Large intestine (tissue), 3 donors: Measurements from ENCODE around the gene CAMTA1. TPM values are rescaled to one million over a fixed set of nuclear protein-coding genes. Genes with fewer than 3 reads are reported as not detected.

ENCODE experiments used
- DNase-seq, 2 donors: peaks; one replicate each; pipeline versions ENCODE4 v3.0.0 to v3.0.0-alpha.2; 2013
- H3K27ac ChIP-seq: one replicate; pipeline ENCODE4 v1.5.1; 2013; ENCODE audit warnings: low read length
- H3K27me3 ChIP-seq: 2 replicates; pipeline ENCODE4 v1.6.1; 2013; ENCODE audit warnings: low read length; ENCODE audit not compliant: control insufficient read depth, insufficient read depth
- H3K36me3 ChIP-seq: 2 replicates; pipeline ENCODE4 v1.6.1; 2013; ENCODE audit warnings: low read length; ENCODE audit not compliant: control insufficient read depth, insufficient read depth
- H3K4me1 ChIP-seq: one replicate; pipeline ENCODE4 v1.6.1; 2013; ENCODE audit warnings: low read length; ENCODE audit not compliant: control insufficient read depth, insufficient read depth
- H3K4me3 ChIP-seq: one replicate; pipeline ENCODE4 v1.5.1; 2013; ENCODE audit warnings: low read length
- H3K9me3 ChIP-seq: one replicate; pipeline ENCODE4 v1.6.1; 2013; ENCODE audit warnings: mild to moderate bottlenecking, low read depth, low read length, moderate library complexity; ENCODE audit not compliant: control insufficient read depth
- WGBS: methylation state at CpG from one replicate; pipeline ENCODE4 v1.1.5; 2013; ENCODE audit warnings: low lambda C conversion rate; ENCODE audit not compliant: insufficient coverage; 5-methylcytosine and 5-hydroxymethylcytosine counted together
- polyA plus RNA-seq: library from polyadenylated mRNA; unstranded; fragments of 120-200 nt; gene quantifications from one replicate; pipeline ENCODE4 v1.2.1, GENCODE V29; 2013

Gene CAMTA1
- polyA plus RNA-seq, 1 donor: 67.9 TPM

DNA sequence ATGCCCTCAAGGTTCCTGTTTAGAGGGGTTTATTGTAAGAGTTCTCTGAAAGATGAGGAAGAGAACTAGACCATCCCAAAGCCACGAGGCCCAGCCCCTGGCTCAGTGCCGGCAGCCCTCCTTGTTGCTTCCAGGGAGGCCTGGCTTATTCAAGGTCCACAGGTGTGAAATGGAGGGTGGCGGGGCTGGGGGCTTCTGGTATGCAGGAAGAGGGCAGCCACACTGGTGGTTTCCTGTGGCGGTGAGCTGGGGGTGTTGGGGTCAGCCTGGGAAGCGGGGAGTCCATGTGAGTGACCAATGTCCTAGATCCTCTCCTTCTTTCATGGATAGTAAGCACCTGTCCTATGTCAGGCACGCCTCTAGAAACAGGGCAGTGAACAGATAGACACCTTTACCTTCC, 138.2 kb downstream of the CAMTA1 start:
- no peak for DNase-seq
- Histone ChIP-seq H3K4me3 (no peak overlapping the region), H3K9me3 (no peaks in the 10 kb centered on the region), H3K27ac (no peak overlapping the region), H3K36me3 (no peaks in the 10 kb centered on the region), H3K4me1 (no peaks in the 10 kb centered on the region), H3K27me3 (no peaks in the 10 kb centered on the region)
- no CpG with 5 or more reads among the region's 6 CpGs for WGBS

GRCh38 chr1:6923955-6924881, 139.0 kb downstream of the CAMTA1 start:
- no peak overlapping the region for H3K4me3 ChIP-seq
- no peak for DNase-seq
- 77% methylated on average over 5 of the region's 18 CpGs for WGBS
- H3K9me3 ChIP-seq: no peaks in the 10 kb centered on the region
- no peak overlapping the region for H3K27ac ChIP-seq
- H3K4me1 ChIP-seq: no peaks in the 10 kb centered on the region
- H3K27me3 ChIP-seq: no peaks in the 10 kb centered on the region
- no peaks in the 10 kb centered on the region for H3K36me3 ChIP-seq

DNA sequence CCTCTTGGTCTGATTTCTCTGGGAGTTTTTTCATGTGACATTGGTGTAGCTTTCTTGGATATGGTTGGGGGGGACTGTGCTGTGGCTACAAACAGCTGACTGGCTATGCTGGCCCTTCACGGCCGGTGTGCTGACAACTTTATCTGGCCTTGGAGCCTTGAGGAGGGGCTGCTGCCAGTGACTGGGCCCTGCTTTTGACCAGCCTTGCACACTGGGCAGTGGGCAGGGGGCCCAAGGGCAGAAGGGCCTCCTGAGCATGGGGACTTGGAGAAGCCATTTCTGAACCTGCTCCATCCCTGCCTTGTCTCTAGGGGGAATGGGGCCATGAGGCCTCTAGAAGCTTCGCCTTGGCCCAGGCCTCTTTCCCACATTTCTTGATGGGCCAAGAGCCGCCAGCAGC, 139.6 kb downstream of the CAMTA1 start:
- Histone ChIP-seq H3K27ac (no peak overlapping the region), H3K4me1 (no peaks in the 10 kb centered on the region), H3K36me3 (no peaks in the 10 kb centered on the region), H3K4me3 (no peak overlapping the region), H3K27me3 (no peaks in the 10 kb centered on the region), H3K9me3 (no peaks in the 10 kb centered on the region)
- WGBS: no CpG with 5 or more reads among the region's 4 CpGs
- no peak for DNase-seq

GRCh38 chr1:6927626-6928025, 142.4 kb downstream of the CAMTA1 start:
- H3K27me3 ChIP-seq: no peaks in the 10 kb centered on the region
- no peak for DNase-seq
- no CpG with 5 or more reads among the region's 4 CpGs for WGBS

GRCh38 chr1:6928106-6928885, 143.0 kb downstream of the CAMTA1 start:
- H3K27ac ChIP-seq: no peak overlapping the region
- no peak for DNase-seq
- no peaks in the 10 kb centered on the region for H3K9me3 ChIP-seq
- no peak overlapping the region for H3K4me3 ChIP-seq
- no peaks in the 10 kb centered on the region for H3K36me3 ChIP-seq
- no peaks in the 10 kb centered on the region for H3K4me1 ChIP-seq
- WGBS: no CpG with 5 or more reads among the region's 12 CpGs
- no peaks in the 10 kb centered on the region for H3K27me3 ChIP-seq

More at GRCh38 chr1:6927626-6928025, 142.4 kb downstream of the CAMTA1 start:
- no peak overlapping the region for H3K27ac ChIP-seq
- H3K4me3 ChIP-seq: no peak overlapping the region
- H3K36me3 ChIP-seq: no peaks in the 10 kb centered on the region
- H3K9me3 ChIP-seq: no peaks in the 10 kb centered on the region
- no peaks in the 10 kb centered on the region for H3K4me1 ChIP-seq

- no CpG with 5 or more reads among the region's 8 CpGs for WGBS
- Histone ChIP-seq H3K9me3 (no peaks in the 10 kb centered on the region), H3K4me1 (no peaks in the 10 kb centered on the region), H3K27me3 (peaks cover 14% of the 10 kb centered on the region), H3K4me3 (no peak overlapping the region), H3K27ac (no peak overlapping the region), H3K36me3 (no peaks in the 10 kb centered on the region)
- no peak for DNase-seq
Observed at GRCh38 chr1:6930732-6931300, 145.6 kb downstream of the CAMTA1 start.

DNA sequence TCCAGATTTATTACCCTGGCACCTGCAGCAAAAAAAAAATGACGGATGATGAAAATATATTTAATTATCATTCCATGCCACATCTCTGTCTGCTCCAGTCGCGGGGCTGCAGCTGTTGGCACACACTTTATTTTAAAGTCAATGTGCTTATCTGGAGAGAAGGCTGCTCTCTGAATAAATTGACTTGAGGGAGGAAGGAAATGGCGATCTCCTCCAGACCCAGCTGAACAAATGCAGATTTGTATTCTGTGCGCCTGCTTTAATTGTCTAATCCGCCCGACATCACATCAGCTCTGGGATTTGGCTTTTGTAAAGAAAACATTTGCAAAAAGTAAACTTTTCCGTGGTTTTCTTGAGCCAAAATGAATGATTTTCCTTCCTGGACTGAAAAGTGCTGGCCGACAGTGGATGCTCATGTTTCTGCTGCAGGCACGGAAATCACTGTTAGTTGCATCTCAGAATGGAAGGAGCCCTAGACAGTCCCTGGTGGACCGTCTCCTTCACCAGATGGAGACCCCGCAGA, 150.2 kb downstream of the CAMTA1 start:
- no peak for DNase-seq
- Histone ChIP-seq H3K9me3 (no peaks in the 10 kb centered on the region), H3K36me3 (no peaks in the 10 kb centered on the region), H3K27ac (no peak overlapping the region), H3K4me3 (no peak overlapping the region), H3K27me3 (peaks cover 18% of the 10 kb centered on the region), H3K4me1 (no peaks in the 10 kb centered on the region)
- WGBS: no CpG with 5 or more reads among the region's 12 CpGs

DNA sequence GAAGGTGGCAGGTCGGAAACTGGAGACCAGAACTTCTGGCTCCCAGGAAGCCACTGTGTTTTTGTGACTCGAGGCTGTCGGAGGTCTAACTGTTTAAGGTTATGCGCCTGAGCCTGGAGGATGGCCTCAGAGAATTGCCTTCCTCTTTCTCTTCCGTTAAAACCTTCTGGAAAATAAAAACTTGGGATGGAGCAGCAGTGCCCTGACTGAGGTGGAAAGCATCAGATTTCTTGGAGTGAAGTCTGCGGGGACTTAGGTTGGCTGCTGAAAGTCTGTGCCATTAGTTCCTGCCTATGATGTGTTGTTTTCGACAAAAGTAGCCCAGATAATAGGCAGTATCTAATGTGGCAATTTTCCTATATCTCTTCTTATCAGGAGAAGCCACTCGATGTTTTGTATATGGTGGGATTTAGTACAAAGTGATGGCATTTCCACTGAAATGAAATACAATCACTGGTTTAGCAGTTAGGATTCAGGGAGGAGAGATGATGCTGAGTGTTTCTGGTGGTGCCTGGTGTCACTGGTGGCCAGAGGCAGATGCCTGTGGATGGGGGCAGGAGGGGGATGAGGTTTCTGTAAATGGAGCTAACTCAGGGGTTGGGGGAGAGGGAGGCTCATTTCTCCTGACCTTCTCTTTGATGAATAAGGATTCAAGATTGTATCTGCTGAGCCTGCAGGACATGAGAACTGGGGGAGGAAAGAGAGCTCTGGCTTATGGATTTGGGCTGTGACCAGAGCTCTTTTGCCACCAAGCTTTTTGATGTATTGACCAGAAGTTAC, 150.8 kb downstream of the CAMTA1 start:
- no CpG with 5 or more reads among the region's 8 CpGs for WGBS
- no peaks in the 10 kb centered on the region for H3K9me3 ChIP-seq
- no peak overlapping the region for H3K4me3 ChIP-seq
- H3K36me3 ChIP-seq: no peaks in the 10 kb centered on the region
- no peaks in the 10 kb centered on the region for H3K4me1 ChIP-seq
- no peak for DNase-seq
- no peak overlapping the region for H3K27ac ChIP-seq
- peaks cover 18% of the 10 kb centered on the region for H3K27me3 ChIP-seq

- Histone ChIP-seq H3K4me1 (no peaks in the 10 kb centered on the region), H3K27me3 (peaks cover 18% of the 10 kb centered on the region), H3K27ac (no peak overlapping the region), H3K36me3 (no peaks in the 10 kb centered on the region), H3K4me3 (no peak overlapping the region), H3K9me3 (no peaks in the 10 kb centered on the region)
- WGBS: 93% methylated on average over 3 of the region's 3 CpGs
- no peak for DNase-seq
Observed at GRCh38 chr1:6937048-6937447, 151.8 kb downstream of the CAMTA1 start.
